ACC112 (cell line): Measurements from ENCODE around the gene SLC39A2.
"Not testable (repeated sequence)": the region's sequence is repeated elsewhere in the genome, so short reads cannot be mapped to it uniquely, and the experiment has no call there.

Source experiments
- H2AFZ ChIP-seq: fragments of 200-600 bp; sonication (generic); one replicate; pipeline ENCODE4 v1.6.0; 2017; ENCODE audit warnings: antibody characterized with exemption, low read length; ENCODE audit not compliant: unreplicated experiment
- H3K27ac ChIP-seq: fragments of 200-600 bp; sonication (generic); 2 replicates; pipeline ENCODE4 v1.5.1; 2014; ENCODE audit warnings: low read depth, mild to moderate bottlenecking, antibody characterized with exemption, low read length, moderate library complexity
- H3K27me3 ChIP-seq: fragments of 200-600 bp; sonication (generic); 2 replicates; pipeline ENCODE4 v1.6.1; 2014; ENCODE audit warnings: mild to moderate bottlenecking, antibody characterized with exemption, low read length, moderate library complexity, mixed read lengths; ENCODE audit not compliant: insufficient read depth
- H3K36me3 ChIP-seq: fragments of 200-600 bp; sonication (generic); 2 replicates; pipeline ENCODE4 v1.6.1; 2016; ENCODE audit warnings: mild to moderate bottlenecking, antibody characterized with exemption, low read length, moderate library complexity, mixed read lengths; ENCODE audit not compliant: insufficient read depth
- H3K4me1 ChIP-seq: fragments of 200-600 bp; sonication (generic); one replicate; pipeline ENCODE4 v1.6.1; 2016; ENCODE audit warnings: low read length, mixed read lengths; ENCODE audit not compliant: insufficient read depth, unreplicated experiment, control insufficient read depth
- H3K4me3 ChIP-seq: fragments of 200-600 bp; sonication (generic); 2 replicates; pipeline ENCODE4 v1.5.1; 2014; ENCODE audit warnings: mild to moderate bottlenecking, low read depth, low read length
- H3K79me2 ChIP-seq: fragments of 200-600 bp; sonication (generic); one replicate; pipeline ENCODE4 v1.6.0; 2016; ENCODE audit warnings: low read length; ENCODE audit not compliant: control insufficient read depth, unreplicated experiment, insufficient read depth

SLC39A2 gene

DNA sequence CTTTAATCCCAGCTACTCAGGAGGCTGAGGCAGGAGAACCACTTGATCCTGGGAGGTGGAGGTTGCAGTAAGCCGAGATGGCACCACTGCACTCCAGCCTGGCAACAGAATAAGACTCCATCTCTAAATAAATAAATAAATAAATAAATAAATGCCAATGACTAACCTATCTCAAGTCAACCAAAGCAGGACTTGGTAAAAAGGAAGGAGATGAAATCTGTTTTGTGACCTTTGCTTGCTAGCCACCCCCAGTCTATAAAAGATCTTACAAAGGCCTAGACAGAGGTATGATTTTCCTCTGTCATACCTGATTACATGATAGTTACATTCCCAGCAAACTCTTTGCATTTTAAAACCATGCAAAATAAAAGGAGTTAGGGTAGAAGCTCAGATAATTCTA is 22.8 kb upstream of the SLC39A2 start:
- Histone ChIP-seq H2AFZ (no peak overlapping the region), H3K4me3 (no peak overlapping the region), H3K27ac (no peak overlapping the region), H3K79me2 (no peaks in the 10 kb centered on the region), H3K27me3 (no peaks in the 10 kb centered on the region), H3K4me1 (peaks cover 20% of the 10 kb centered on the region), H3K36me3 (no peaks in the 10 kb centered on the region)

DNA sequence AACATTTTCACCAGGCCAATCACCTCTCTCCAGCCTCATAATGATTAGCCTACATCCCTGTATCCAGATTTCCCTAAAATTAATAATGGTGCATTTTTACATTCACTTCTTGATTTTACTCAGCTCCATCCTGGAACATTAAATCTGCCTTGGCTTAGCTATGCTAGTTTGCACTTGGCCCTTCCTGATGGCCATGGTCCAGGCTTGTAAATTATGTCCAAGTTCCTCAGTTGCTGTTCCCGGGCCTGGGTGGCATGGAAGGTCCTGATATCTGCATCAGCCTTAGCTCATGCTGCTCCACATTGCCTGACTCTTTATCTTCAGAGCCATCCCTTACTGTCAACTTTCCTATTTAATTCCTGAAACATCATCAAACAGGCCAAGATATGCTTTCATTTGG is 20.4 kb upstream of the SLC39A2 start:
- Histone ChIP-seq H3K27ac (no peak overlapping the region), H3K27me3 (peaks cover 4% of the 10 kb centered on the region; the same call in 1 of the 2 replicates), H3K79me2 (no peaks in the 10 kb centered on the region), H3K36me3 (no peaks in the 10 kb centered on the region), H3K4me1 (peaks cover 16% of the 10 kb centered on the region), H3K4me3 (no peak overlapping the region), H2AFZ (no peak overlapping the region)

DNA sequence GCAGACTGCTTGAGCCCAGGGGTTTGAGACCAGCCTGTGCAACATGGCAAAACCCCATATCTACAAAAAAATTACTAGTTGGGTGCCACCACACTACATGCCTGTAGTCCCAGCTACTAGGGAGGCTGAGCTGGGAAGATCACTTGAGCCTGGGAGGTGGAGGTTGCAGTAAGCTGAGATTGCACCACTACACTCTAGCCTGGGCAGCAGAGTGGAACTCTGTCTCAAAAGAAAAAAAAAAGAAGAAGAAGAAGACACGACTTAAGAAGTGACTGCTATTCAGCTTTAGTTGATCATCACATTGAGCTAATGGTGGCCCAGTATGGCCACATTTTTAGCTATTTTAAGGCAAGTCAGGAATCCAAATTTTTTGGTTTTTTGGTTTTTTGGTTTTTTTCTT is 18.2 kb upstream of the SLC39A2 start:
- no peaks in the 10 kb centered on the region for H3K4me1 ChIP-seq
- H3K27me3 ChIP-seq = peaks cover 4% of the 10 kb centered on the region; the same call in 1 of the 2 replicates
- H3K79me2 ChIP-seq = no peaks in the 10 kb centered on the region
- no peaks in the 10 kb centered on the region for H3K36me3 ChIP-seq
- H2AFZ ChIP-seq = no peak overlapping the region
- no peak overlapping the region for H3K27ac ChIP-seq
- no peak overlapping the region for H3K4me3 ChIP-seq

DNA sequence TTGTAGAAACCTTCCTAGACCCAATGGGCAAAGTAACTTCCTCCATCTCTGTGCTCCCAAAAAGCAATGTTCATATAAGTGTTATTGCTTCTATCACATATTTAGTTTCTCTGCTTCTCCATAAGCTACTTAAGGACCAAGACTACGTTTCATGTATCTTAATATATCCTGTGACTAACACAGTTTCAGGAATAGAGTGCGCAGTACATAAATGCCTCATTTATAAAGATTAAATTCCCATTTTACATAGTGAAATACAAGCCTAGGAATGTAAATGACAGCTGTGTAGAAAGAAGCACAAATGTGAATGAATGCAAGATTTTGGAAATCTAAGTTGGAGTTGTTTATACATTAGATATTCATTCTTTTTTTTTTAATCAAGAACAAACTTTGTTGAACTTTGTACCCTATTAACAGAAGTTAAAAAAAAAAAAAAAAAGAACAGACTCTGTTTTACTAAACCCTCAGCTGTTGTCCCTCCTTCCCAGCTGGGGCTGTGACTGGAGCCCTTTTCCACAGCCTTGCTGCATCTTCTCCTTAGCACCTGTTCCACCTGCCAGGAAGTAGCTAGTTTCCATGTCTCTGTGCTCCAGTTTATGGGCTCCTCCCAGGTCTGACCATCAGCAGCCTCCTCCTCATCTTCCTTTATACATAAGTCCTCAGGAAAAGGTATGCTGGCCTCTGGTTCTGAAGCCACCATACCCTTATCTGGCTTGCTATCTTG is 16.3 kb upstream of the SLC39A2 start:
- Histone ChIP-seq H3K36me3 (no peaks in the 10 kb centered on the region), H3K27ac (no peak overlapping the region), H3K4me1 (peaks cover 12% of the 10 kb centered on the region), H3K27me3 (peaks cover 4% of the 10 kb centered on the region; the same call in 1 of the 2 replicates), H2AFZ (no peak overlapping the region), H3K4me3 (no peak overlapping the region), H3K79me2 (no peaks in the 10 kb centered on the region)

DNA sequence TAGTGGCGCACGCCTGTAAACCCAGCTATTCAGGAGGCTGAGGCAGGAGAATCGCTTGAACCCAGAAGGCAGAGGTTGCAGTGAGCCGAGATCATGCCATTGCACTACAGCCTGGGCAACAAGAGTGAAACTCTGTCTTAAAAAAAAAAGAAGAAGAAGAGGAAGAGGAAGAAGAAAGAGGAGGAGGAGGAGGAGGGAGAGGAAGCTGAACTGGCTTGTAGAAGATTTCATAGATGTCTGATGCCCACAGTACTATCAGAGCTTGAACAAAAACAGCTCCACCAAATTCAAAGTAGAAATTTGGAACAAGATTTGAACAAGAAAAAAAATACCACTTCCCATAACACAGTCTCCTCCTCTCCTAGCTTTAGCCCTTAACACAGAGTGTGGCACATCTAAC is 13.4 kb upstream of the SLC39A2 start:
- not testable (repeated sequence) for H3K27me3 ChIP-seq, H3K4me3 ChIP-seq

DNA sequence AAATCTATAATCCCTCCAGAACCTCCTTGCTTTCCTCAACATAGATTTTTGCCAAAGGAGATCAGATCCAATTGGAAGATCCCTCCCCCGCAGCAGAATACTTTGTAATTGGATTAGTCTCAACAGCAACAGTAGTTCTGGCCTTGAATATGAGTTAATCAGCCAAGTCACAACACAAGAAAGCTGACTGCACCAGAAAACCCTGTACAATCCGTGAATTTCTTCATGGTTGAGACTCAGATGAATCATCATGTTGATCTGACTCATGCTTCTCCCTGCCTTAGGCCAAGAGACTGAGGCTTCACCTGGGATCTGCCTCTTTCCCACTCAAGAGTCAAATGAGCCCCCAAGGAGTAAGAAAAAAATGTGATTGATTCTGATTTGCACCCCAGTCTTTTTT is 12.3 kb upstream of the SLC39A2 start:
- Histone ChIP-seq H2AFZ (peak overlapping the region; percentile 1), H3K4me1 (peaks cover 27% of the 10 kb centered on the region), H3K4me3 (no peak overlapping the region)

More for the DNA sequence above, 13.4 kb upstream of the SLC39A2 start:
- not testable (repeated sequence) for H3K79me2 ChIP-seq, H3K27ac ChIP-seq, H2AFZ ChIP-seq, H3K36me3 ChIP-seq
- H3K4me1 ChIP-seq = peaks cover 20% of the 10 kb centered on the region

DNA sequence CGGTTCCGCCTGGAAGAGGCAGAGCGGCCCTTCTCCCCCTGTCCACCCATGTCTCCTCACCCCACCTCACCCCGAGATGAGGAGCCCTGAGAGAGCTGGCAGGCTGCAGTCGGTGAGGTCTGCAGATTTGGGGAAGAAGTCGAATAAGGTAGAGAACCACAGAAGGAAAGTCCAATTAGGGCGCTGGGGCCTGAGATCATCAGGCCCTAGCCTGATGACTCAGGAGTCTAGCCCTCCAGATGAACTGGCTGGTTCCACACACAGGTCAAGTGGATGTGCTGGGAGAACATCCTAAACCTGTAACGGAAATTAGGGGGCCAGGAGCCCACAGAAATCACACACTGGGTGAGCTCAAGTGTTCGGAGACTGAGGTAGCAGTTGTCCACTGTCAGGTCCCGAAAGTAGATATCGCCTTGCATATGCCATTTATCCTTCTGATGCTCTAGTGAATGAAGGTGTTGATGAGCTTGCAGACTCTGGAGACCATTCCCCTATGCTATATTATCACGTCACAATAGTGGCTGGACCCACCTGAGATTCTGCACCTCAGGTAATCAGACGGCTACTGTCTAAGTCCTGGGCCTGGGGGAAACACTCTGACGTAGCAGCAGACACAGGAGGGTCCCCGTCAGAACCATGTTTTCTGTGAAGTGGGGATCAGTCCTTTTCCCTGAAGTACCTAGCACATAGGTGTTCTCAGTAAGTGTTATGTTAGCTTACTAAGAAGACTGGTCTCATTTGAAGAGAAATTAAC is 10.2 kb upstream of the SLC39A2 start:
- Histone ChIP-seq H3K79me2 (peaks cover 26% of the 10 kb centered on the region), H3K27ac (peak overlapping the region; percentile 73), H3K4me1 (peaks cover 27% of the 10 kb centered on the region), H3K27me3 (no peaks in the 10 kb centered on the region), H2AFZ (no peak overlapping the region), H3K4me3 (peak overlapping the region; percentile 58), H3K36me3 (peaks cover 13% of the 10 kb centered on the region; the same call in 1 of the 2 replicates)

More for the DNA sequence above, 12.3 kb upstream of the SLC39A2 start:
- Histone ChIP-seq H3K27ac (peak overlapping the region; percentile 54), H3K27me3 (peaks cover 4% of the 10 kb centered on the region; the same call in 1 of the 2 replicates), H3K79me2 (peaks cover 19% of the 10 kb centered on the region), H3K36me3 (no peaks in the 10 kb centered on the region)

DNA sequence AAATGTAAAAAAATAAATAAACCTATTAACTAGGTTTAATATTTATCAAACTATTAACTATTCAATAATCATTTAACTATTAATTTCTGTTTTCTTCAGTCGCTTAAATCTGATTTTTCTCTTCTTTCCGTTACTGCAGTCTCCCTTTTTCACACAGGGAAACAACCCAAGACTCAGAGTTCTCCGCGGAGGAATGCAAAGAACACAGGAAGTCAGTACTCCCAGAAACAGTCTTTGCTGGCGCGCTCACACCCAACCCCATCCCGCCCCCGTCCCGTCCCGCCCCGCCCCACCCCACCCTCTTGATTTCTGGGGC is 9.7 kb upstream of the SLC39A2 start:
- Histone ChIP-seq H3K79me2 (peaks cover 26% of the 10 kb centered on the region), H3K27me3 (no peaks in the 10 kb centered on the region), H3K27ac (peak overlapping the region; percentile 73), H3K36me3 (peaks cover 14% of the 10 kb centered on the region; the same call in 1 of the 2 replicates), H2AFZ (no peak overlapping the region), H3K4me1 (peaks cover 27% of the 10 kb centered on the region), H3K4me3 (peak overlapping the region; percentile 99)

DNA sequence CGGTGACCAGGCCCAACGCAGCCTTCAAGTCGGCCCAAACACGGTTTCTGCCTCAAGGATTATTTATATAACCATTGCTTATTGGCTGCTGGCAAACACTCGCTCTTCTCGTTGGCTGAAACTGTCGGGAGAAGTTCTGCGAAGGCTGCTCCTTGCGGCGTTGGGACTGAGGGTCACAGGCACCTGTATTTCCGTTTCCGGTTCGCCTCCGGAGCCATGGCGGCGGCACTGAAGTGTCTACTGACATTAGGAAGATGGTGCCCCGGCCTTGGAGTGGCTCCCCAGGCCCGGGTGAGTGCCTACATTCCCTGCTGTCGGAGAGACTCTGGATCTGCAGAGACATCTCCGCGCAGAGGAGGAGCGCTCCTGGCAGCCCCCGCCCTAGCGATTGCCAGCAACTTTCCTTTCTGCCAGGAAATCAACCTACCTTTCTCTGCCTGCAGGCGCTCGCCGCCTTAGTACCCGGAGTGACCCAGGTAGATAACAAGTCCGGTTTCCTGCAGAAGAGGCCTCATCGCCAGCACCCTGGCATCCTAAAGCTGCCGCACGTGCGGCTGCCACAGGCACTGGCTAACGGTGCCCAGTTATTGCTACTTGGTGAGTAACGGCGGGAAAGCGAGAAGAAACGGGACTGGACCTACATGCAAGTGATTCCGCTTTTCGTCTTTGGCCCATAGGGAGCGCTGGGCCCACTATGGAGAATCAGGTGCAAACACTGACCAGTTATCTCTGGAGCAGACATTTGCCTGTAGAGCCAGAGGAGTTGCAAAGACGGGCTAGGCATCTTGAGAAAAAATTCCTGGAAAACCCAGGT is 9.1 kb upstream of the SLC39A2 start, which contains the start of gene METTL17:
METTL17 (plus strand) TSS at position 194 of the 814 bp plus-strand sequence; CDS start at position 217, 23 bp downstream.
- Histone ChIP-seq H3K79me2 (peaks cover 26% of the 10 kb centered on the region), H3K4me3 (peak within 1 kb of the TSS; percentile 99), H3K27ac (peak within 1 kb of the TSS; percentile 73), H3K27me3 (no peaks in the 10 kb centered on the region), H2AFZ (peak within 1 kb of the TSS; percentile 97), H3K36me3 (peaks cover 17% of the 10 kb centered on the region), H3K4me1 (peaks cover 27% of the 10 kb centered on the region)

DNA sequence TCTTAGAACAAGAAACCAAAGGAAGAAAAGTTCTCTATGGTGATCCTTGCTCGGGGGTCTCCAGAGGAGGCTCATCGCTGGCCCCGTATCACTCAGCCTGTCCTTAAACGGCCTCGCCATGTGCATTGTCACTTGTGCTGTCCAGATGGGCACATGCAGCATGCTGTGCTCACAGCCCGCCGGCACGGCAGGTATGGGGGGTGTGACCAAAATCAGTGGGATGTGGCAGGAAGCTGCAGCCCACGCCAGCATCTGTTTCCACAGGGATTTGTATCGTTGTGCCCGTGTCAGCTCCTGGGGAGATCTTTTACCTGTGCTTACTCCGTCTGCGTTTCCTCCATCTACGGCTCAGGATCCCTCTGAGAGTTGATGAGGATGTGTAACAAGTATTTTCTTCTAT is 2.6 kb upstream of the SLC39A2 start:
- Histone ChIP-seq H3K27me3 (no peaks in the 10 kb centered on the region), H3K36me3 (peaks cover 28% of the 10 kb centered on the region), H3K79me2 (peaks cover 10% of the 10 kb centered on the region), H3K27ac (no peak overlapping the region), H3K4me3 (no peak overlapping the region), H2AFZ (no peak overlapping the region), H3K4me1 (peaks cover 4% of the 10 kb centered on the region)
